ENCODE measurements around the gene CEACAM20.

The CEACAM20 gene

DNA sequence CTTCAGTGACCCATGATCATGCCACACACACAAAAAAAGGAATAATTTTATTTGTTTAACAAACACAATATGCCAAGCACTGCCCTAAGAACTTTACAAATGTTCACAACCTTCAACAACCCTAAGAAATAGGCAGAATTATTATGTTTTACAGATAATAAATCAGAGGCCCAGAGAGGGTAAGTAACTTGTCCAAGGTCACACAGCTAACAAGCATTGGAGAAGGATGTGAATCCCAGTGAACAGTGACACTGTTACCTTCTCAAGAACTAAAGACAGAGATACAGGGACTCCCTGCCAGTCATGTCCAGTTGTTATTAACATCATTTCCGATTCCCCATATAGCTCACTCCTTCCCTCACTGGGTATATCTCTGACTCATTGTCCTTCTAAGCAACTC lies 13.6 kb downstream of the CEACAM20 start:
- H3K4me3 ChIP-seq (ENCODE audit: low read depth, low read length), result no peak overlapping the region
- H3K27me3 ChIP-seq (replicated peaks), result no peaks in the 10 kb centered on the region
- no peak overlapping the region for H3K27ac ChIP-seq
- H3K36me3 ChIP-seq (replicated peaks), result no peaks in the 10 kb centered on the region
- TF ChIP-seq, protein P1, sequence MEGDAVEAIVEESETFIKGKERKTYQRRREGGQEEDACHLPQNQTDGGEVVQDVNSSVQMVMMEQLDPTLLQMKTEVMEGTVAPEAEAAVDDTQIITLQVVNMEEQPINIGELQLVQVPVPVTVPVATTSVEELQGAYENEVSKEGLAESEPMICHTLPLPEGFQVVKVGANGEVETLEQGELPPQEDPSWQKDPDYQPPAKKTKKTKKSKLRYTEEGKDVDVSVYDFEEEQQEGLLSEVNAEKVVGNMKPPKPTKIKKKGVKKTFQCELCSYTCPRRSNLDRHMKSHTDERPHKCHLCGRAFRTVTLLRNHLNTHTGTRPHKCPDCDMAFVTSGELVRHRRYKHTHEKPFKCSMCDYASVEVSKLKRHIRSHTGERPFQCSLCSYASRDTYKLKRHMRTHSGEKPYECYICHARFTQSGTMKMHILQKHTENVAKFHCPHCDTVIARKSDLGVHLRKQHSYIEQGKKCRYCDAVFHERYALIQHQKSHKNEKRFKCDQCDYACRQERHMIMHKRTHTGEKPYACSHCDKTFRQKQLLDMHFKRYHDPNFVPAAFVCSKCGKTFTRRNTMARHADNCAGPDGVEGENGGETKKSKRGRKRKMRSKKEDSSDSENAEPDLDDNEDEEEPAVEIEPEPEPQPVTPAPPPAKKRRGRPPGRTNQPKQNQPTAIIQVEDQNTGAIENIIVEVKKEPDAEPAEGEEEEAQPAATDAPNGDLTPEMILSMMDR (IDR thresholded peaks at IDR 0.05; ENCODE audit: low read depth, low read length, missing control alignments), result no peak
- in situ Hi-C loops (cut with HindIII; ENCODE audit: low pct_ligation_motif_present, low sequenced_read_pairs), result no loop called here
- DNase-seq, result no peak

DNA sequence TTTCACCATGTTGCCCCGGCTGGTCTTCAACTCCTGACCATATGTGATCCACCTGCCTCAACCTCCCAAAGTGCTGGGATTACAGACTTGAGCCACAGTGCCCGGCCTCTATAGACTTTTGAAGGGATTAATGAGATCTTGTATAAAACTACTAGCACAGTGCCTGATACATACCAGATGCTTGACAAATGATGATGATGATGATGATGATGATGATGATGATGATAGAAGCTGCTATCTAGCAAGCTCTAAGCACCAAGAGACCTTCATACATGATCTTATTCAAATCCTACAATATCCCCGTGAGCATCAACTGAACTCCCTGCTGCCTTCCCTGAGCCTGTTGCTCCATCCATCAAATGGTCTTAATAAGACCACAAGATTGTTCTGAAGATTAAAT lies 14.4 kb downstream of the CEACAM20 start:
- TF ChIP-seq, protein P1 (IDR thresholded peaks at IDR 0.05; ENCODE audit: low read depth, low read length, missing control alignments), result no peak
- no peak overlapping the region for H3K27ac ChIP-seq
- in situ Hi-C loops (cut with HindIII; ENCODE audit: low pct_ligation_motif_present, low sequenced_read_pairs), result no loop called here
- no peak overlapping the region for H3K4me3 ChIP-seq (ENCODE audit: low read depth, low read length)
- no peaks in the 10 kb centered on the region for H3K27me3 ChIP-seq (replicated peaks)
- DNase-seq, result no peak
- no peaks in the 10 kb centered on the region for H3K36me3 ChIP-seq (replicated peaks)

- no peak overlapping the region for H3K4me3 ChIP-seq (ENCODE audit: low read depth, low read length)
- H3K27me3 ChIP-seq (replicated peaks), result no peaks in the 10 kb centered on the region
- TF ChIP-seq, protein P1 (IDR thresholded peaks at IDR 0.05; ENCODE audit: low read depth, low read length, missing control alignments), result peak; percentile 76
- no peaks in the 10 kb centered on the region for H3K36me3 ChIP-seq (replicated peaks)
- in situ Hi-C loops (cut with HindIII; ENCODE audit: low pct_ligation_motif_present, low sequenced_read_pairs), result no loop called here
- H3K27ac ChIP-seq, result no peak overlapping the region
- peak; percentile 36 for DNase-seq
Measured at GRCh38 chr19:44512326-44513298, 16.9 kb downstream of the CEACAM20 start.

DNA sequence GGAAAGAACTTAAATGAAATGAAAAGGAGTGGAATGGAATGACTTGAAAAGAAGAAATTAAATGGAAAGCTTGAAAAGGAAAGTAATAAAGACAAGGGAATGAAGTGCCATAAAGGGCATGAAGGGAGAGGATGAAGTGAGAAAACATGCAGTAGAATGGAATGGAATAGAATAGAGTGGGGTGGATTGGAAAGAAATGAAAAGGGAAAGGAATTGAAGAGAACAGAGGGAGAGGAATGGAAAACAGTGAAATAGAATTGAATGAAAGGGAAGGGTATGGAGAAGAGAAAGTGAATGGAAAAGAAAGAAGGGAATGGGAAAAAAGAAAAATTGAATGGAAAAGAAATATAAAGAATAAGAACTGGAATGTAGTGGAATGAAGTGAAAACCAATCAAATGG lies 20.0 kb downstream of the CEACAM20 start:
- H3K36me3 ChIP-seq (replicated peaks), result no peaks in the 10 kb centered on the region
- no peak overlapping the region for H3K4me3 ChIP-seq (ENCODE audit: low read depth, low read length)
- H3K27ac ChIP-seq, result no peak overlapping the region
- DNase-seq, result no peak
- TF ChIP-seq, protein P1 (IDR thresholded peaks at IDR 0.05; ENCODE audit: low read depth, low read length, missing control alignments), result no peak
- in situ Hi-C loops (cut with HindIII; ENCODE audit: low pct_ligation_motif_present, low sequenced_read_pairs), result no loop called here
- no peaks in the 10 kb centered on the region for H3K27me3 ChIP-seq (replicated peaks)

DNA sequence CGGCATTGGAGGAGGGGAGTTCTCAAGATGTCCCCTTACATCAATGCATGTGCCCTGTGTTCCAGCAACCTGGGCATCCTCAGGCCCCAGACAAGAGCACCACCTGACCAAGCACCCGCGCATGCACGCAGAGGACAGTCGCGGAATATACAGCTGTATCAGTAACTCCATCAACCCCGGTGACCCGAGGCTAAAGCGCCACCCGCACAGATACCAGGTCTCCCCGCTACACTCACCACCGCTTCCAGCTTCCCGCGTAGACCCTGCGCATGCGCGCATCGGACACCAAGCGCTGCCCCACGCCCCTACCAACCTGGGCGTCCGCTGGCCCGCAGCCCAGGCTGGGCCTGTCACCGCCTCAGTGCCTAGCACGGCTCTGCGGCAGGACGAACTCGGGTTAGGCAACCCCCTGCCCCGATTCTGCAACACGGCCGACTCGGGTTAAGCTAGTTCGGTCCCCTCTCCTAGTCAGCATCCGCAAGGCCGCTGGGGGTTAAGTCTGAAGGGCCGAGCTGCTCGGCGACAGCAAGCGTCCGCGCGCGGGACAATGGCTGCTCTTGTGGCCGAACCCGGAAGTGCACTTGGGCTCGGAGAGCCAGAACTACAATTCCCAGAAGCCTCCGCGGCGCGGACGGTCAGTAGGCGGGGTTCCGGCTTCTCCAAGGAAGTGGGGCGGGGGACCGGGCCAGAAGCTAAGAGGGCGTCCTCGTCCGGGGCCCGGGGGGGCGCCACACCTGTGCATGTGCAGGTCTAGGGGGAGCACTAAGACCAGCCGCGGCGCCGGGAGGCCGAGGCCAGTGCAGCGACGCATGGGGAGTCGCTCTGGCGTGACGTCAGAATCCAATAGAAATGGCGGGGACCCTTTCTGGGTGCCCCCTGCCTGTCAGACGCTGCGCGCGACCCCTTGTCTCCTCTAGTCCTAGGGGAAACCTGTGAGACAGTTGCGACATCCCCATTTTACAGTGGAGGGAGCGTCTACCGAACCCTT lies 29.2 kb downstream of the CEACAM20 start, which contains the start of gene ZNF180:
ZNF180 (minus strand) TSS at position 561 of the 988 bp plus-strand sequence. CDS start 3,188 bp downstream, outside the sequence.
- peak within 1 kb of the TSS; percentile 92 for H3K4me3 ChIP-seq (ENCODE audit: low read depth, low read length)
- H3K36me3 ChIP-seq (replicated peaks), result peaks cover 10% of the 10 kb centered on the region
- H3K27me3 ChIP-seq (replicated peaks), result no peaks in the 10 kb centered on the region
- in situ Hi-C loops (cut with HindIII; ENCODE audit: low pct_ligation_motif_present, low sequenced_read_pairs), result no loop called here
- TF ChIP-seq, protein P1 (IDR thresholded peaks at IDR 0.05; ENCODE audit: low read depth, low read length, missing control alignments), result peak; percentile 62
- peak; percentile 86 for DNase-seq
- peak within 1 kb of the TSS; percentile 71 for H3K27ac ChIP-seq

All from brain microvascular endothelial cell (primary cell).